GM18520 (cell line): ENCODE data around the gene TMEFF1.
"Not testable (repeated sequence)": the region's sequence is repeated elsewhere in the genome, so short reads cannot be mapped to it uniquely, and the experiment has no call there.

Experiments used
- ATAC-seq: cut with Tn5 transposase; IDR thresholded peaks from one replicate; pipeline ENCODE4 v1.9.1; 2021; ENCODE audit not compliant: unreplicated experiment

The TMEFF1 gene

DNA sequence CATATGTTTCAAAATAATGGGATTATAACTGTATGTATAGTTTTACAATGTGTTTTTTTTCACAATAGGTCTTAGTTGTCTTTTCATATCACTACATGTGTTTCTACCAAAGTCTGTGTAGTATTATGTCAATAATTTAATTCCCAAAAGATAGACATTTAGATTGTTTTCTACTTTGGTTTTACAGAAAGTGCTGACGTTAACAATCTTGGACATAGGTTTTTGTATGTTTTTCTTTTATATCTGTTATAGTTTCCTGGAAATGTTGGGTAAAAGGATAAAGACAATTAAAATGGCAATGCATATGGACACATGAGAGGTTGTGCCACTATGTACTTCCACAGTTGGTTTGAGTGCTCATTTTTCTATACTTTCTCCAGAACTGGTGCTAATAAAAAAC, 15.2 kb downstream of the TMEFF1 start:
- ATAC-seq, result no peak

DNA sequence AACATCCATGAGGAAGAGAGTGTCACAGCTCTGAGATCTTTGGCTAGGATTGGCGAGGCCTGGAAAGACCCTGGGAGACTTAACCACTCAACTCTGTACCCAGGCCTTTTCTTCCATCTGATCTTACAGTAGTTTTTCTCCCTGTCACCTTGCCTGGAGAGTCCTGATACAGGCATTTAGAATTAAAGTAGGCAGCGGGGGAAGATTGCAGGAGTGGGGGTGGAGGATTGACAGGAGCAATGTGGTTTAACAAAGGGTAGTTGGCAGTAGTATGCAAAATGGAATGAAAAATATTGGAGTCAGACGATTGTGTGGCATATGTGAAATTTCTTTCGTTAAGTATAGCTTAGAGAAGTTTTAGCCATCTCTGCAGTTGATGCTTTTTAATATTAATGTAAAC, 16.9 kb downstream of the TMEFF1 start:
- no peak for ATAC-seq

DNA sequence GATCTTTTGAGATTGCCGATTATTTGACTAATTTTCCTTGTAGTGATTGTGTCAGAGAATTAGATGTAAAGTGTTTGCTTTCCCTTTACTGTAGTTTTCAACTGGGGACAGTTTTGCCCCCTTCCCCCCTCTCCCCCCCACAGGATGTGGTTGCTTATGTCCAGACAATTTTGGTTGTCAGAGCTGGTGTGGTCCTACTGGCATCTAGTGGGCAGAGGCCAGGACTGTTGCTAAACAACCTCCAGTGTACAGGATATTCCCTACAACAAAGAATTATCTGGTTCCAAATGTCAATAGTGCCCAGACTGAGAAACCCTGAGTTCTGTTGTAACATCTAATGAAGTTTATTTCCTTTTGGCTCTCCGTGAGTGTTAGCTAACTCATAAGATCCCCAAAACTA, 20.0 kb downstream of the TMEFF1 start:
- no peak for ATAC-seq

DNA sequence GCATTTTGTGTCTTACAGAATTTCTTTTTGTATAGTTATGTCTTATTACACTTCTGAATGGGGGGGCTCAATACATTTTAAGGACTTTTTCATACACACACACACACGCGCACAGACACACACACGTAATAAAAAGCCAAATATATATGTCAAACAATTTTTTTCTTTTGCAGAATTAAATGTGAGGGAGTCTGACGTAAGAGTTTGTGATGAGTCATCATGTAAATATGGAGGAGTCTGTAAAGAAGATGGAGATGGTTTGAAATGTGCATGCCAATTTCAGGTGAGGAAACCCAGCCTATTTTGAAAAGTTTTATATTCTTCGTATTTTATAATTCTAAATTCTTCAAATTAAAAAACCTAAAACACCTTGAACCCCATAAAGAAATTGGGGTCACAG, 25.6 kb downstream of the TMEFF1 start:
- ATAC-seq, result no peak

DNA sequence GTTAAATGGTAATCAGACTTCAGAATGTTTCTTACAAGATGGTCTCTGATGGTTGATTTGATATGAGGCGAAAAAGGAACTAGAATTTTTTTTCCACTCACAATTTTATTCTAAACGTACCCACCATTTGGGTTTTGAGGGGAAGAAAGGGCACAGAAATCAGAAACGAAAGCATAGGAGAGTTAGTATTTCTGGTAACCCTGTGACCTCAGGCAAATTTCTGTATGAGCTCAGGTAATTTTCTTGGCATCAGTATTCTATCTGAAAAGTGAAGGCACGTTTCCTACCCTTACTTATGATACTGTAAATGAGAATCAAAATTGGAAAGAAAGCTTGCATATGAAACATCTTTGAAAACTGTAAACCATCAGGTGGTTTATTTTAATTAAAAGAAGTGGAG, 26.5 kb downstream of the TMEFF1 start:
- ATAC-seq, result no peak

DNA sequence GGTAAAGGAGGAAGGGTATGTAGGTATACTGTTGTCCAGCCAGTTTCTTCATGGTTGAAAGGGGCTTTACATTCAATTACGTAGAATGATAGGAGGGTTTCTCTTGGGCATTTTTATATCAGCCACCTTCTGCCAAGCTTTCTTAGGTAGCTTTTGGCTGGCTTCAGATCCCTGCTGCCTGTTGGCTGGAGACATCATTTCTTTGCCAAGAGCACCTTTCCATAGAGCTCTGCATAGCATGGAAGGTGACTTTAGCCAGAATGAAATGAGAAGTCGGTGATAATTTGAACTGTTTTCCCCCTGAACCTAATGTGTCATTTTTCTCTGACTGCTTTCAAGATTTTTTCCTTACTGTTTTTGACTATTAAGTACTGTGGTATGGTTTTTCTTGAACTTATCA, 26.9 kb downstream of the TMEFF1 start:
- ATAC-seq, result no peak

DNA sequence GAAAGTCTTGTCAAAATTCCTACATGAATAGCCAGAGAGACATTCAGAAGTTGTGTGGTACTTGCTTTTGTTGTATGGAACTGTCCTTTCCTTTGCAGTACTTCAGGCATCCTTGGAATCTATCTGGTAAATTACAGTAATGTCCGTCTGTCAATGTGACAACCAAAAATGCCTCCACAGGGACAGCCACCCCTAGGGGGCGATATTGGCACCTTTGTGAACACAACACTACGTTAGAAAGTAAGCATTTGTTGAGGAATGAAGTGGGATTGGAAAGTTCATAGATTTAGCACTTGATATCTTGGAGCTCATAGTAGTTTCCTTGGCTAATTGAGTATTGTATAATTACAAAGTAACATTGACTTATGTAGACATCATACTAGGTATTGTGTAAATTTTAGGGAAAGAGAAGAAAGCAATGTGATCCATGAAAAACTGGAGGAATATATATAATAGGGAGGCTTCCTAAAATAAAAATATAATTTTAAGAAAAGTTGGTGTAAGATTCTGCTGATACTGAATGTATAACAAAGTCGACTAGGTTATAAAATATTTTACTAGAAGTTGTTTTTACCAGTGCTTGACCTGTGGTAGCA, 32.7 kb downstream of the TMEFF1 start:
- no peak for ATAC-seq

DNA sequence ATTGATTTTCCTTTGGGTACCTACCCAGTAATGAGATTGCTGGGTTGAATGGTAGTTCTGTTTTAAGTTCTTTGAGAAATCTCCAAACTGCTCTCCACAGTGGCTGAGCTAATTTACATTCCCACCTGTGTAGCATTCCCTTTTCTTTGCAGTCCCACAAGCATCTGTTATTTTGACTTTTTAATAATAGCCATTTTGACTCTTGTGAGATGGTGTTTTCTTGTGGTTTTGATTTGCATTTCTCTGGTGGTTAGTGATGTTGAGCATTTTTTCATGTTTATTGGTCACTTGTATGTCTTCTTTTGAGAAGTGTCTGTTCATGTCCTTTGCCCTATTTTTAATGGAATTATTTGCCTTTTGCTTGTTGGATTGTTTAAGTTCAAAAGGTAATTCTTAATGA, 34.4 kb downstream of the TMEFF1 start:
- ATAC-seq, result peak; percentile 57

DNA sequence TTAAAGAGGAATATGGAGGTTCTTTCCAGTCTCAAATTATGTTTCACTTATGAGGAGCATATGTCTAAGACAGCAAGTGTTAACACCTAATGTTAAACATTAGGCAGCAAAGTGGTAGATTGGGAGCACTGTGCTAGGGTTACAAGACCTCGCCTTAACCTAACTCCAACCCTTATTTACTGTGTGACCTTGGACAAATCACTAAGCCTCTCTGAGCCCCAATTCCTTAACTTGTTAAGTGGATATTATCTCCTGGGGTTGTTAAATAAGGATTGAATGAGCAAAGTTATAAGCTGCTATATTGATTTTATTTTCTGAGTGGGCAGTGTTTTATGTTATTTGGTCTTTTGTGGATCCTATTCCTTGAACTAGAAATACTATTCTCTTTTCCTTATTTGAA, 38.3 kb downstream of the TMEFF1 start:
- ATAC-seq, result no peak

DNA sequence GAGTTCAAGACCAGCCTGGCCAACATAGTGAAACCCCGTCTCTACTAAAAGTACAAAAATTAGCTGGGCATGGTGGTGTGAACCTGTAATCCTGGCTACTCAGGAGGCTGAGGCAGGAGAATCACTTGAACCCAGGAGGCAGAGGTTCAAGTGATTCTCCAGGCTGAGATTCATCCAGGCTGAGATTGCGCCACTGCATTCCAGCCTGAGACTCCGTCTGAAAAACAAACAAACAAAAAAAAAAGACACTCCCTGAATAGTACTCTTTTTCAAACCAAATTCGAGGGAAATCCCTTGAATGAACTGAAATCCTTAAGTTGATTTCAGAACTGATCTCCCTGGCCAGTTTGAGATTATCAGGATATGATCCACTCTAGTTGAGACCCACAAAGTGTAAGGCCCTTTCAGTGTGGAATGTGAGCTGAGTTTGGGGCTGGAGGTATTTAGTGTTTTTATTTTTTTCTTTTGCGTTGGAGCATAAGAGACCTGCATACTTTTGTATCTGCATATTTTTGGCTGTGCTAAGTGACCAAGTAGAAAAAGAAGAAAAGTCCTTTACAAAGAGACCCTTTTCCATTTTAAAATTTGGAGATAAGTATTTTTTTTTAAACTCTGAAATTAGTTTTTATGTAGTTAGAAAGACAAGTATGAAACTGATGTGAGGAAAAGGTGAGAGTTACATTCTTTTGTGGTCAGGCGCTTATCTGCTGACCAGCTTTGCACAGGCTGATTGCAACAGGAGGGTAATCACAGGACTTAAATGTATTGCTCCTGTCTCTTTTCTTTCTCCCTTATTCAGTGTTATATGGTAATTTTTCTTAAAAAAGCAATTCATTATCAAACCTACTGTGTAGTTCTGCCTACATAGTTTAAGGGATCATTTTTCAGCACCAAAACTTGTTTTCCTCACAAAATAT, 42.9 kb downstream of the TMEFF1 start:
- no peak for ATAC-seq

DNA sequence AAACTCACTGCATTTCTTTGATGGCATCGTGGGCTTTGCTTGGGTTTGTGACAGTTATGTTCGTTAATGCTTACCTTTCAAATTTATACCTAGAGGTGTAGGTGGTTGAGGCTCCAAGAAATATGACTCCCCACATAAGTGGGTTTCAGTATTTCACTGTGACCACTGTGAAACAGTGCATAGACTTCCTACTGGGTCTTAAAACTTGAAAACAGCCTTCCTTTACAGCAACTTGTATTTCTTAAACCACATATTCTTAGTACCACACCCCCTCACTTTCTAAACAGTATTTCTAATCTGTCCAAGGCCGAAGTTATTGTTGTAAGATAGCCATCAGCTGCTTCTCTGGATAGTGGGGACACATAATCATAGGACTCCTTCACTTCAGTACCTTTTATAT, 48.3 kb downstream of the TMEFF1 start:
- ATAC-seq, result no peak

DNA sequence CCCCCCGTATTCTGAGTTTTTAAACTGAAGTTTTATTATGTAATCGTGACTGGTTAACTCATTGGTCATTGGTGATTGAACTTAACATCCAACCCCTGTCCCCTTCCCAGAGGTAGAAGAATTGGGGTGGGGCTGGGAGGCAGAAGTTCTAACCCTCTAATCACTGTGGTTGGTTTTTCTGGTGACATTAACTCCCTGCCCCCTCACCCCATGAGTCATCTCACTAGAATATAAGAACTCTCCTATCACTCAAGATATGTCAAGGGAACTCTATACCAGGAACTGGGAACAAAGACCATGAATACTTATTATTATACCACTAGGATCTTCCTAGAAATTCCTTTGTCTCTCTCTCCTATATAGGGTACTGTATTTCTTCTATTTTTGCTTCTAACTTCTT, 52.6 kb downstream of the TMEFF1 start:
- ATAC-seq, result no peak

DNA sequence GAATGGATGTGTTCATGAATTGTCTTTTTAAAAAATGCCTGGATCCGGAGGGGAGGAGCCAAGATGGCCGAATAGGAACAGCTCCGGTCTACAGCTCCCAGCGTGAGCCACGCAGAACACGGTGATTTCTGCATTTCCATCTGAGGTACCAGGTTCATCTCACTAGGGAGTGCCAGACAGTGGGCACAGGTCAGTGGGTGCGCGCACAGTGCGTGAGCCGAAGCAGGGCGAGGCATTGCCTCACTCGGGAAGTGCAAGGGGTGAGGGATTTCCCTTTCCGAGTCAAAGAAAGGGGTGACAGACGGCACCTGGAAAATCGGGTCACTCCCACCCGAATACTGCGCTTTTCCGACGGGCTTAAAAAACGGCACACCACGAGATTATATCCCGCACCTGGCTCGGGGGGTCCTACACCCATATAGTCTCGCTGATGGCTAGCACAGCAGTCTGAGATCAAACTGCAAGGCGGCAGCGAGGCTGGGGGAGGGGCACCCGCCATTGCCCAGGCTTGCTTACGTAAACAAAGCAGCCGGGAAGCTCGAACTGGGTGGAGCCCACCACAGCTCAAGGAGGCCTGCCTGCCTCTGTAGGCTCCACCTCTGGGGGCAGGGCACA, 54.3 kb downstream of the TMEFF1 start:
- ATAC-seq, result not testable (repeated sequence)

DNA sequence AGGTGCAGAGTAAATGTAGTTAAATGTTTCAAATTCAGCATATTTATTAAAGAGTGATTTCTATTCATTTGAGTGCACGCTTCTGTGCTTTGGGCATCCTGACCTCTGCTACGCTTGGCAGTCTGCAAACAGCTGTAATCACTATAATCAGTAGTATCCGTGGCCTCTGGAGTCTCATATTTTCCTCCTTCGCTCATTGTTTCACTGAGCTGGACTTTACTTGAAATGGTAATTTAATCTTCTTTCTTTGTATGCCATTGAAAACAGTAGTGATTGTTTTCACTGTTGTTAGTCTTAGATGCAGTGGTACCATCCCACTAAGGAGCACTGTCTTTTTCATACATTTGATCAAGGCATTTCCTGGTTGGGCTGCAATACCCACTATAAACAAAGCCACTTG, 61.5 kb downstream of the TMEFF1 start:
- no peak for ATAC-seq

DNA sequence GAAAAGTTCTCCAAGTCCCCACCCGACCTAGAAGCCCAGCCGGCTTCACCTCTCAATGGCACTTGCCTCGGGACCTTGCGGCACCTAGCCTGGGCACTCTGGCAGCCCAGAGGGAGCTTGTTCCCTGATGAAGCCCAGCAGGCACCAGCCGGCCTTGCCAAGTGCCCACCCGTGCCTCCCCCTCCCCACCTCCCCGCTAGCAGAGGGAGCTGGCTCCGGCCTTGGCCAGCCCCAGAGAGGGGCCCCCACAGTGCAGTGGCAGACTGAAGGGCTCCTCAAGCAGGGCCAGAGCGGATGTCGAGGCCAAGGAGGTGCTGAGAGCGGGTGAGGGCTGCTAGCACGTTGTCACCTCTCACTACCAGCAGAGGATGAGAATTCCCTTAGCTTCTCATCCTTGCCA, 67.4 kb downstream of the TMEFF1 start:
- no peak for ATAC-seq

DNA sequence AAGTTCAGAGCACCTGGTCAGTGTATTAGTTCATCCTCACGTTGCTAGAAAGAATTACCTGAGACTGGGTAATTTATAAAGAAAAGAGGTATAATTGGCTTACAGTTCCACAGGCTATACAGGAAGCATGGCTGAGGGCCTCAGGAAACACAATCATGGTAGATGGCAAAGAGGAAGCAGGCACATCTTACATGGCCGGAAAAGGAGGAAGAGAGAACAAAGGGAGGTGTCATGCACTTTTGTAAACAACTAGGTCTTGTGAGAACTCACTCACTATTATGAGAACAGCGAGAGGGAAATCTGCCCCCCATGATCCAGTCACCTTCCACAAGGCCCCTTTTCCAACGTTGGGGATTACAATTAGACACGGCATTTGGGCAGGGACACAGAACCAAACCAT, 76.1 kb downstream of the TMEFF1 start:
- no peak for ATAC-seq

DNA sequence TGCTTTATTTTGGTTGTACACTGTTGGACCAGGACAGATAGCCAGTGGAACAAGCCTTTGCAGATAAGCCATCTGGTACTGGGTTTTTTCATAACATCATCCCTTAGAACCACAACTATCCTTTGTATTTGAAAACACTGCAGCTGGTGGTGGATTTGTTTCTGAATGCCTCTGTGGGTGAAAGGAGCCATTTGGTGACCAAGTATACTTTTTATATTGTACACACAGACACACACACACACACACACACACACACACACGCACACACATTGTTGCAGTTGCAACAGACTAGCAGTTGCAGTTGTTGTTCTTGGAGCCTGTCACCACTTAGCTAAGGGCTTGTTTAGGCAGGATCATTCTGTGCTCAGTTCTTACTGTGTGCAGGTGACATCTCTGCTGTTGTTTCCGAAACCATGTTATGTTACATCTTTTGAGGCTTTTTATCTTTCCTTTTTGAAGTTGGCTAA, 82.0 kb downstream of the TMEFF1 start:
- peak; percentile 6 for ATAC-seq

DNA sequence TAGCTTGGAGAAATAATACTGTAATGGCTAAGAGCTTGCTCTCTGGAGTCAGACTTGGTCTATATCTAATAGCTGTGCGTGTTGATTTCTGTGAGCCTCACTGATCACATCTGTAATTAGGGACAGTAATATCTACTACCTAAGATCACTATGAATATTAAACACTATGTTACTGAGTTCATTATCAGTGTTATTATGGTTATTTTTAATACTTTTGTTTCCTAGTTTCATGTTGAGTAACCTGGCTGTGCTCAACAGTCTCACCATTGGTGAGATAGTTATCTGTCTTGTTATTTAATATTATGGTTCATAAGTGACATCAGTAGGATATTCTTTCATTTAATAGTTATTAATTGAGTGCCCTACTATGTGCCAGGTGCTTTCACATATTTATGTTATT, 82.5 kb downstream of the TMEFF1 start:
- peak; percentile 55 for ATAC-seq

DNA sequence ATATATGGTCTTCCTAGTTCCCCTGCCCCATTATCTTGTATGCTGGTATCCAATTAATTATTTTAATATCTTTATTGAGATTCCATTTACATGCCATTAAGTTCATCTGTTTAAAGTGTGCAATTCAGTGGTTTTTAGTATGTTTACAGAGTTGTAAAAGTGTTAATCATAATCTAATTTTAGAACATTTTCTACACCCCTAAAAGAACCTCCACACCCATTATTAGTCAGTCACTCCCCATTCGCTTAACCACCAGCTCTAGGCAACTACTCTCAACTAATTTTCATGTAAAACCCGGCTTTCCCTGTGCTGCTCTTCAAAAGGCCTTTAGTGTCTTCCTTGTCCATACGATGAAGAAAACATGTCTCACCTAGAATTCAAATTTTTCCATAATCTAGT, 84.1 kb downstream of the TMEFF1 start:
- no peak for ATAC-seq

DNA sequence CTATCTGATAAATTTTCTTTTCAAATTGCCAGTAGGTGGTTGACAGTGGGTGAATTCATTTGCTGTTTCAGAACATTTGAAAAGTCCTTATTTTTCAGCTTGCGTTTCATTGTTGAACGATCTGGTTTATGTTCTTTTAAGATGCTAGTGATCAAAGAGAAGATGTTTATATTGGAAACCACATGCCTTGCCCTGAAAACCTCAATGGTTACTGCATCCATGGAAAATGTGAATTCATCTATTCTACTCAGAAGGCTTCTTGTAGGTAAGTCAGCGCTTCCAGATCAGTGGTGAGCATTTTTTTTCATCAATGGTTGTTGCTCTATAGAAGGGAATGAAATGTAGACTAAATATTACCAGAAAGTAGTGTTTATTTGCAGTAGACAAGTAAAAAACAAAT, 88.3 kb downstream of the TMEFF1 start:
- ATAC-seq, result no peak

DNA sequence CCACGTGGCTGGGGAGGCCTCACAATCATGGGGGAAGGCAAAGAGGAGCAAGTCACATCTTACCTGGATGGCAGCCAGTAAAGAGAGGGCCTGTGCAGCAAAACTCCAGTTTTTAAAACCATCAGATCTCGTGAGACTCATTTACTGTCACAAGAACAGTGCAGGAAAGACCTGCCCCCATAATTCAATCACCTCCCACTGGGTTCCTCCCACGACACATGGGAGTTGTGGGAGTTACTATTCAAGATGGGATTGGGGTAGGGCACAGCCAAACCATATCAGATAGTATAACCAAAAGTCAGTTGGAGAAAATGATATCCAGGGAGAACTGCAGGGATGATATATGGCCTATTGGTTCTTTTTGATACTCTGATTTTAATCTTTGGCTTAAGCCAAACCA, 94.9 kb downstream of the TMEFF1 start:
- ATAC-seq, result no peak

DNA sequence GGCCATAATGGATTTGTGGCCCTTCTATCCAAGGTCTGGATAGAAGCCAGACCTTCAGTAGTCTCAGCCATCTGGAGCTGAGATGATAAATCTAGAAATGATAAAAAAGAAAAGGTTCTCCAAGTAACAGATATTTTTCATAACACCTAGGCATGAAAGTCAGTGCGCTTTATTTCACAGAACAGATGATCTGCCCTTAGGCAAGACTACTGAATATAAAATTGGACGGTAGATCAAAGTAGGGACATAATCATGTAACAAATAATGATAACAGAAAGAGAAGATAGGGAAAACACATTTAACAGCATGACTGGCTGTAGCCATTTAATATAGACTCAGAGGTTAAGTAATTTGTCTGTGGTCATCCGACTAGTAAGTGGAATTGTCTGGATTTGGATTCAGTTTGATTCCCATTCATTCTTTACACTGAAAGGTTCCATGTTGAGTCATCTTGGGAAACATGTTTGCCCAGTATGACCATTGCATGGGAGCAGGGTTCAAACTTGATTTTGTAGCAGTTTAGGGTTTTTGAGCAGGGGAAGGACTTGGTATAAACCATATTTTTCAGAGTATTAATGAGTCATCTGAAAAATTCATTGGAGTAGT, 100.8 kb downstream of the TMEFF1 start:
- no peak for ATAC-seq
